Measurements from ENCODE around the gene FOSL2.

DNA sequence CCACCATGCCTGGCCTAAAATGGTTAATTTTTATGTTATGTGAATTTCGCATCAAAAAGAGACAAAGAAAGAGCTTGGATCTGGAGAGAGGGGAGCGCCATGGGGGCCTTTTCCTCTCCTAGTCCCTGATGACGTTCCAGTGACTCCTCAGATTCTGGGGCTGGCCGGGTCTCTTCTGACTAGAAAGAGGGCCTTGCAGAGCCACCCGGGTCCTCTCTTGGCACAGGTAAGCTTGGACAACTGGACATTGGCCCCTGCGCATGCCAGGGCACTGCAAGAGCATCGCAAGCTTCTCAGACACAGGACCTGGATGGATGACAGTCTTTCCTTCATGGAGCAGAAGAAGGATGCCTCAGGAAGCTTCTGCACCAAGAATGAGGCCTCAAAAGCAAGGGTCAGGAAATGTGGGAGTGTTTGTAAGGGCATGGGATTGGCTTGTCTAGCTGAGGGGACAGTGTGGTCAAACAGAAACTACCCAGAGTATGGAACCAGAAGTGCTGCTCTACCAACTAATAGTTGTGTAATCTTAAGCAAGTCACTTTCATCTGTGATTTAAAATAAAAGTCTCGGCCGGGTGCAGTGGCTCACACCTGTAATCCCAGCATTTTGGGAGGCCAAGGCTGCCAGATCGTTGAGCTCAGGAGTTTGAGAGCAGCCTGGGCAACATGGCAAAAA lies 35.2 kb downstream of the FOSL2 start:
- TF ChIP-seq, protein P1, sequence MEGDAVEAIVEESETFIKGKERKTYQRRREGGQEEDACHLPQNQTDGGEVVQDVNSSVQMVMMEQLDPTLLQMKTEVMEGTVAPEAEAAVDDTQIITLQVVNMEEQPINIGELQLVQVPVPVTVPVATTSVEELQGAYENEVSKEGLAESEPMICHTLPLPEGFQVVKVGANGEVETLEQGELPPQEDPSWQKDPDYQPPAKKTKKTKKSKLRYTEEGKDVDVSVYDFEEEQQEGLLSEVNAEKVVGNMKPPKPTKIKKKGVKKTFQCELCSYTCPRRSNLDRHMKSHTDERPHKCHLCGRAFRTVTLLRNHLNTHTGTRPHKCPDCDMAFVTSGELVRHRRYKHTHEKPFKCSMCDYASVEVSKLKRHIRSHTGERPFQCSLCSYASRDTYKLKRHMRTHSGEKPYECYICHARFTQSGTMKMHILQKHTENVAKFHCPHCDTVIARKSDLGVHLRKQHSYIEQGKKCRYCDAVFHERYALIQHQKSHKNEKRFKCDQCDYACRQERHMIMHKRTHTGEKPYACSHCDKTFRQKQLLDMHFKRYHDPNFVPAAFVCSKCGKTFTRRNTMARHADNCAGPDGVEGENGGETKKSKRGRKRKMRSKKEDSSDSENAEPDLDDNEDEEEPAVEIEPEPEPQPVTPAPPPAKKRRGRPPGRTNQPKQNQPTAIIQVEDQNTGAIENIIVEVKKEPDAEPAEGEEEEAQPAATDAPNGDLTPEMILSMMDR (IDR thresholded peaks at IDR 0.05; ENCODE audit: insufficient read depth, low read length) = no peak
- TF ChIP-seq, protein P2, sequence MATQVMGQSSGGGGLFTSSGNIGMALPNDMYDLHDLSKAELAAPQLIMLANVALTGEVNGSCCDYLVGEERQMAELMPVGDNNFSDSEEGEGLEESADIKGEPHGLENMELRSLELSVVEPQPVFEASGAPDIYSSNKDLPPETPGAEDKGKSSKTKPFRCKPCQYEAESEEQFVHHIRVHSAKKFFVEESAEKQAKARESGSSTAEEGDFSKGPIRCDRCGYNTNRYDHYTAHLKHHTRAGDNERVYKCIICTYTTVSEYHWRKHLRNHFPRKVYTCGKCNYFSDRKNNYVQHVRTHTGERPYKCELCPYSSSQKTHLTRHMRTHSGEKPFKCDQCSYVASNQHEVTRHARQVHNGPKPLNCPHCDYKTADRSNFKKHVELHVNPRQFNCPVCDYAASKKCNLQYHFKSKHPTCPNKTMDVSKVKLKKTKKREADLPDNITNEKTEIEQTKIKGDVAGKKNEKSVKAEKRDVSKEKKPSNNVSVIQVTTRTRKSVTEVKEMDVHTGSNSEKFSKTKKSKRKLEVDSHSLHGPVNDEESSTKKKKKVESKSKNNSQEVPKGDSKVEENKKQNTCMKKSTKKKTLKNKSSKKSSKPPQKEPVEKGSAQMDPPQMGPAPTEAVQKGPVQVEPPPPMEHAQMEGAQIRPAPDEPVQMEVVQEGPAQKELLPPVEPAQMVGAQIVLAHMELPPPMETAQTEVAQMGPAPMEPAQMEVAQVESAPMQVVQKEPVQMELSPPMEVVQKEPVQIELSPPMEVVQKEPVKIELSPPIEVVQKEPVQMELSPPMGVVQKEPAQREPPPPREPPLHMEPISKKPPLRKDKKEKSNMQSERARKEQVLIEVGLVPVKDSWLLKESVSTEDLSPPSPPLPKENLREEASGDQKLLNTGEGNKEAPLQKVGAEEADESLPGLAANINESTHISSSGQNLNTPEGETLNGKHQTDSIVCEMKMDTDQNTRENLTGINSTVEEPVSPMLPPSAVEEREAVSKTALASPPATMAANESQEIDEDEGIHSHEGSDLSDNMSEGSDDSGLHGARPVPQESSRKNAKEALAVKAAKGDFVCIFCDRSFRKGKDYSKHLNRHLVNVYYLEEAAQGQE (IDR thresholded peaks at IDR 0.05; ENCODE audit: insufficient replicate concordance, low read depth) = no peak
- TF ChIP-seq POLR2AphosphoS5 (IDR thresholded peaks at IDR 0.05; ENCODE audit: low read depth) (no peak), GABPA (IDR thresholded peaks at IDR 0.05; ENCODE audit: low read depth) (no peak)

Data from HL-60 (cell line).